HPDE6-E6E7 (cell line): ENCODE results near the gene GPR176.

ENCODE experiments used
- DNase-seq: peaks from one replicate; pipeline ENCODE4 v3.0.0; 2011; ENCODE audit warnings: missing footprints; ENCODE audit errors: extremely low spot score

GPR176 gene

GRCh38 chr15:39919748-39920509 is at the start of gene GPR176:
Gene GPR176 (minus strand): TSS chr15:39920266. CDS start chr15:39920026, 240 bp downstream.
- peak; percentile 37 for DNase-seq

- DNase-seq: no peak
Measured at GRCh38 chr15:39969002-39969394, 48.9 kb upstream of the GPR176 start.

- DNase-seq: no peak
Measured at GRCh38 chr15:39968273-39969001, 48.4 kb upstream of the GPR176 start.

GRCh38 chr15:39966521-39966920 is 46.5 kb upstream of the GPR176 start:
- DNase-seq: no peak

GRCh38 chr15:39963786-39964185 is 43.7 kb upstream of the GPR176 start:
- DNase-seq: no peak

- DNase-seq: no peak
Measured at GRCh38 chr15:39961051-39961450, 41.0 kb upstream of the GPR176 start.

- no peak for DNase-seq
Measured at GRCh38 chr15:39960411-39960810, 40.3 kb upstream of the GPR176 start.

- DNase-seq: no peak
Measured at GRCh38 chr15:39959411-39959810, 39.3 kb upstream of the GPR176 start.

- DNase-seq: no peak
Measured at GRCh38 chr15:39957481-39957880, 37.4 kb upstream of the GPR176 start.

GRCh38 chr15:39953521-39953920 is 33.5 kb upstream of the GPR176 start:
- no peak for DNase-seq

GRCh38 chr15:39951561-39951960 is 31.5 kb upstream of the GPR176 start:
- no peak for DNase-seq

GRCh38 chr15:39948817-39949216 is 28.8 kb upstream of the GPR176 start:
- DNase-seq: no peak

GRCh38 chr15:39947401-39948197 is 27.5 kb upstream of the GPR176 start:
- DNase-seq: no peak

GRCh38 chr15:39946862-39947261 is 26.8 kb upstream of the GPR176 start:
- DNase-seq: no peak

- DNase-seq: no peak
Measured at GRCh38 chr15:39944726-39945125, 24.7 kb upstream of the GPR176 start.

- no peak for DNase-seq
Measured at GRCh38 chr15:39942753-39943150, 22.7 kb upstream of the GPR176 start.

- DNase-seq: no peak
Measured at GRCh38 chr15:39942101-39942752, 22.2 kb upstream of the GPR176 start.

GRCh38 chr15:39939487-39940452 is 19.7 kb upstream of the GPR176 start:
- DNase-seq: no peak

- no peak for DNase-seq
Measured at GRCh38 chr15:39937696-39938095, 17.6 kb upstream of the GPR176 start.

GRCh38 chr15:39936681-39937080 is 16.6 kb upstream of the GPR176 start:
- DNase-seq: no peak

- DNase-seq: no peak
Measured at GRCh38 chr15:39936187-39936586, 16.1 kb upstream of the GPR176 start.
